ENCODE data around the gene RAVER2.

GRCh38 chr1:64721576-64722145 is 23.2 kb upstream of the RAVER2 start:
- TF ChIP-seq EZH2 (IDR thresholded peaks at IDR 0.05; ENCODE audit: insufficient read depth, poor library complexity, severe bottlenecking), result no peak
- no peak for TF ChIP-seq EZH2phosphoT487 (IDR thresholded peaks at IDR 0.05; ENCODE audit: insufficient read depth, low read depth)

All from GM23248 (cell line).